Caco-2 (cell line): Measurements from ENCODE around the gene MRM1. TPM values are rescaled to one million over a fixed set of nuclear protein-coding genes. Genes with fewer than 3 reads are reported as not detected.

Experiments
- BruUV-seq: library from RNA; stranded (reverse); fragments of 400-500 nt; replicated peaks from 2 replicates; lab custom pipeline; 2021; lab: Mats Ljungman, UMichigan
- CTCF ChIA-PET: fragments of 300-600 bp; sonication (Branson Sonifier 250); formaldehyde crosslinking; loops from one replicate; lab custom pipeline; 2022; ENCODE audit warnings: antibody characterized with exemption; lab: Charles Lee
- POLR2A ChIA-PET: fragments of 300-600 bp; sonication (Branson Sonifier 250); formaldehyde crosslinking; loops from one replicate; lab custom pipeline; 2022; ENCODE audit warnings: antibody characterized with exemption; lab: Charles Lee
- DNase-seq, 2 experiments: peaks; one replicate each; pipeline versions ENCODE4 v3.0.0 to v3.0.0-alpha.2; 2020 to 2022
- H3K27me3 ChIP-seq: replicated peaks from 2 replicates; pipeline ENCODE4 v1.6.0; 2011; ENCODE audit warnings: low read length; ENCODE audit not compliant: control insufficient read depth, insufficient read depth
- H3K36me3 ChIP-seq: 2 replicates; pipeline ENCODE4 v1.5.1; 2011; ENCODE audit warnings: low read length; ENCODE audit not compliant: control insufficient read depth, insufficient read depth
- H3K4me1 ChIP-seq: fragments of 250-450 bp; sonication (Bioruptor Pico); 2 replicates; pipeline ENCODE4 v1.5.1; 2020; ENCODE audit warnings: mild to moderate bottlenecking
- H3K4me3 ChIP-seq: 2 replicates; pipeline ENCODE4 v1.5.1; 2011; ENCODE audit warnings: low read depth, mild to moderate bottlenecking, control low read depth, low read length
- H3K9me3 ChIP-seq: fragments of 250-450 bp; sonication (Bioruptor Pico); 2 replicates; pipeline ENCODE4 v1.5.1; 2020; ENCODE audit warnings: mild to moderate bottlenecking, moderate library complexity
- H3K27ac Mint-ChIP-seq: one replicate; pipeline ENCODE4 v1.8.0; 2022; ENCODE audit warnings: mixed read lengths; ENCODE audit not compliant: unreplicated experiment
- H3K27me3 Mint-ChIP-seq: one replicate; pipeline ENCODE4 v1.8.0; 2022; ENCODE audit warnings: mixed read lengths; ENCODE audit not compliant: insufficient read depth, unreplicated experiment
- H3K36me3 Mint-ChIP-seq: one replicate; pipeline ENCODE4 v1.8.0; 2022; ENCODE audit warnings: mild to moderate bottlenecking, mixed read lengths; ENCODE audit not compliant: insufficient read depth, unreplicated experiment
- H3K4me1 Mint-ChIP-seq: one replicate; pipeline ENCODE4 v1.8.0; 2022; ENCODE audit warnings: low read depth, mixed read lengths; ENCODE audit not compliant: unreplicated experiment
- H3K4me3 Mint-ChIP-seq: one replicate; pipeline ENCODE4 v1.8.0; 2022; ENCODE audit warnings: mild to moderate bottlenecking, moderate library complexity, mixed read lengths; ENCODE audit not compliant: unreplicated experiment
- H3K9me3 Mint-ChIP-seq: one replicate; pipeline ENCODE4 v1.8.0; 2022; ENCODE audit warnings: mixed read lengths; ENCODE audit not compliant: unreplicated experiment
- intact Hi-C: fragments of 100-400 bp; cut with micrococcal nuclease; formaldehyde crosslinking; loops from one replicate; pipeline ENCODE4 v1.10.0; 2022; ENCODE audit not compliant: unreplicated experiment
- total RNA-seq: library from RNA; stranded (reverse); gene quantifications from 2 replicates; pipeline ENCODE4 v1.2.3, GENCODE V29; 2022
- TF ChIP-seq, protein P1 (sequence below), 2 experiments: fragments of 200-600 bp in 1 of 2; IDR thresholded peaks; 1 replicate in 1 of 2; 2 replicates in 1 of 2; pipeline versions ENCODE4 v1.5.1 to v1.8.0; 2011 to 2022; ENCODE audit warnings: antibody characterized with exemption in 1 of 2, control low read depth in 1 of 2, inconsistent platforms in 1 of 2, low read depth in 1 of 2, low read length in 1 of 2, mild to moderate bottlenecking in 1 of 2, moderate library complexity in 1 of 2; ENCODE audit not compliant: insufficient read depth in 1 of 2, severe bottlenecking in 1 of 2, unreplicated experiment in 1 of 2

MRM1 gene
- total RNA-seq, 1 experiment from 2014 or later, result 9.3 TPM

DNA sequence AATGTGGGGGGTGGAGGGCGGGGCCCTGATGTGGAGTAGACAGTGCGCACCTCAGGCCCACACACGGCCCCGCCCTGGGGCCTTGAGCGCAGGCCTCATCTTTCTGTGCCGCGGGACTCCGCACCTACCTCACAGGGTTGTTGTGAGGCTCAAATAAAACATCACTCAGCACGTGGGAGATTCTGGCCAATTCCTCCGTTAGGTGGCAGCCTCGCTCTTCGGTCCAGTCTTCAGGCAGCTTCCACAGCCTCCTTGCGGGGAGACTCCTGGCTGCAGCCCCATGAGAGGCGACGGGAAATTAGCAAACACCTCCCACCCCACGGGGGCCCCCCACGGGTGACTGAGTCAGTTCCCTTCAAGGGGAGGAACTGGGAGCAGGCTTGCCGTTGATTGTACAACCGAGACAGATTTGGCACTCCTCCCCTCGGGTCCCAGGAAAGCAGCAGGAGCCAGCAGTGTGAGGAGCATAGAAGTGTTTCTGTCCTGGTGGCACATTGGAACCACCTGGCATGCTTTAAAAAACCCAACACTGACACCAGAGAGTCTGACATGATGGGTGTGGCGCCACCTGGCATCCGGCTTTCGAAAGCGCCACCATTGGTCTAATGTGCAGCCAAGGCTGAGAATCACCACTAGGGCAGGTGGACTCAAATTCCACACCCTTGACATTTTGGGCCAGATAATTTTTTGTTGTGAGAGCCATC is 7.6 kb downstream of the MRM1 start:
- Mint-ChIP-seq H3K4me3 (no peak overlapping the region), H3K9me3 (no peaks in the 10 kb centered on the region), H3K27me3 (no peaks in the 10 kb centered on the region), H3K36me3 (peaks cover 24% of the 10 kb centered on the region), H3K4me1 (peaks cover 5% of the 10 kb centered on the region), H3K27ac (no peak overlapping the region)
- TF ChIP-seq, protein P1, sequence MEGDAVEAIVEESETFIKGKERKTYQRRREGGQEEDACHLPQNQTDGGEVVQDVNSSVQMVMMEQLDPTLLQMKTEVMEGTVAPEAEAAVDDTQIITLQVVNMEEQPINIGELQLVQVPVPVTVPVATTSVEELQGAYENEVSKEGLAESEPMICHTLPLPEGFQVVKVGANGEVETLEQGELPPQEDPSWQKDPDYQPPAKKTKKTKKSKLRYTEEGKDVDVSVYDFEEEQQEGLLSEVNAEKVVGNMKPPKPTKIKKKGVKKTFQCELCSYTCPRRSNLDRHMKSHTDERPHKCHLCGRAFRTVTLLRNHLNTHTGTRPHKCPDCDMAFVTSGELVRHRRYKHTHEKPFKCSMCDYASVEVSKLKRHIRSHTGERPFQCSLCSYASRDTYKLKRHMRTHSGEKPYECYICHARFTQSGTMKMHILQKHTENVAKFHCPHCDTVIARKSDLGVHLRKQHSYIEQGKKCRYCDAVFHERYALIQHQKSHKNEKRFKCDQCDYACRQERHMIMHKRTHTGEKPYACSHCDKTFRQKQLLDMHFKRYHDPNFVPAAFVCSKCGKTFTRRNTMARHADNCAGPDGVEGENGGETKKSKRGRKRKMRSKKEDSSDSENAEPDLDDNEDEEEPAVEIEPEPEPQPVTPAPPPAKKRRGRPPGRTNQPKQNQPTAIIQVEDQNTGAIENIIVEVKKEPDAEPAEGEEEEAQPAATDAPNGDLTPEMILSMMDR (IDR thresholded peaks at IDR 0.05; ENCODE audit: insufficient read depth in 1 of 2, low read depth in 1 of 2, low read length in 1 of 2, severe bottlenecking in 1 of 2, unreplicated experiment in 1 of 2), result peak; percentile 40 to 42
- POLR2A ChIA-PET, result no interaction called here
- intact Hi-C loops, result no loop called here
- Histone ChIP-seq H3K9me3 (no peaks in the 10 kb centered on the region), H3K4me3 (no peak overlapping the region), H3K4me1 (no peaks in the 10 kb centered on the region), H3K36me3 (no peaks in the 10 kb centered on the region), H3K27me3 (no peaks in the 10 kb centered on the region)
- CTCF ChIA-PET, result no interaction called here
- peak in 1 of 2 experiments; percentile 47 for DNase-seq
- no TSS peak for BruUV-seq

DNA sequence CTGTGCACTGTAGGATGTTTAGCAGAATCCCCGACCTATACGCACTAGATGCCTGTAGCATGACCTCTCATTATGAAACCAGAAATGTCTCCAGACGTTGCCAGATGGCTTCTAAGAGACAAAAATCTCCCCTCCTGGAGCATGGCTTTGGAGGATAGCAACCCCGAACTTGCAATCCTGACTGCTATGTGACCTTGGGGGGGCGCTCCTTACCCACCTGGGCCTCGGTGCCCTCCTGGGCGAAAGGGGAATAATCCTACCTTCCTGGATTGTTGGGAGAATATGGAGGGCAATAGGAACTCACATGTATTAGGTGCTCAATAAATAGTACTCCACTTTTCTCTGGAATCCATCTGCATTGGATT is 8.1 kb downstream of the MRM1 start:
- H3K36me3 ChIP-seq, result no peaks in the 10 kb centered on the region
- no peaks in the 10 kb centered on the region for H3K4me1 ChIP-seq
- H3K27me3 ChIP-seq, result no peaks in the 10 kb centered on the region
- POLR2A ChIA-PET, result no interaction called here
- Mint-ChIP-seq H3K27me3 (no peaks in the 10 kb centered on the region), H3K4me3 (no peak overlapping the region), H3K36me3 (peaks cover 24% of the 10 kb centered on the region), H3K9me3 (no peaks in the 10 kb centered on the region), H3K27ac (no peak overlapping the region), H3K4me1 (no peaks in the 10 kb centered on the region)
- TF ChIP-seq, protein P1 (IDR thresholded peaks at IDR 0.05; ENCODE audit: insufficient read depth in 1 of 2, low read depth in 1 of 2, low read length in 1 of 2, severe bottlenecking in 1 of 2, unreplicated experiment in 1 of 2), result peak in 1 of 2 experiments; percentile 7
- BruUV-seq, result no TSS peak
- CTCF ChIA-PET, result no interaction called here
- no peak overlapping the region for H3K4me3 ChIP-seq
- H3K9me3 ChIP-seq, result no peaks in the 10 kb centered on the region
- intact Hi-C loops, result no loop called here
- DNase-seq, result no peak

DNA sequence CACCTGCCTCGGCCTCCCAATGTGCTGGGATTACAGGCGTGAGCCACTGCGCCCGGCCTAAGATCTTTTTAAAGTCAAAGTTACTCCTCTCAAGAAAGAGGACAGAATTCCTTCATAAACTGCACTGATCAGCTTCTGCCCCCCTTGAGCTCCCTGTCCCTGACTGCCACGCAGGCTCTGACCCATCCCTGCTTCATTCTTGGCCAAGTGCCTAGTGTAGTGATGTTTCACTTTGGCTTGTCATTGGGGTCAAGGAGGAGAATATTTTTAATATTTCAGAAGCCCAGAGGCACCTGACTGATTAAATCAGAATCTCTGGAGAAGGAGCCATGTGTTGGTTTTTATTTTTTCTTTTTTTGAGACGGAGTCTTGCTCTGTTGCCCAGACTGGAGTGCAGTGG is 9.1 kb downstream of the MRM1 start:
- TF ChIP-seq, protein P1 (IDR thresholded peaks at IDR 0.05; ENCODE audit: insufficient read depth in 1 of 2, low read depth in 1 of 2, low read length in 1 of 2, severe bottlenecking in 1 of 2, unreplicated experiment in 1 of 2), result no peak
- Mint-ChIP-seq H3K4me3 (no peak overlapping the region), H3K36me3 (peaks cover 20% of the 10 kb centered on the region), H3K9me3 (no peaks in the 10 kb centered on the region), H3K27me3 (no peaks in the 10 kb centered on the region), H3K27ac (no peak overlapping the region), H3K4me1 (no peaks in the 10 kb centered on the region)
- CTCF ChIA-PET, result interaction anchor here (0.7 kb wide), 1 partner anchor 32 kb away, joined by 3 read pairs; no protein-coding TSS in a partner anchor
- Histone ChIP-seq H3K9me3 (no peaks in the 10 kb centered on the region), H3K4me1 (no peaks in the 10 kb centered on the region), H3K27me3 (no peaks in the 10 kb centered on the region), H3K4me3 (no peak overlapping the region), H3K36me3 (no peaks in the 10 kb centered on the region)
- DNase-seq, result no peak
- POLR2A ChIA-PET, result no interaction called here
- intact Hi-C loops, result no loop called here
- no TSS peak for BruUV-seq
